ENCODE results near the gene IPO4. TPM values are rescaled to one million over a fixed set of nuclear protein-coding genes. Genes with fewer than 3 reads are reported as not detected.

Gene IPO4
- total RNA-seq, 4 donors from 2014 or later, result 25.1 to 40.0 (median 32.6) TPM

- TF ChIP-seq POLR2A (IDR thresholded peaks at IDR 0.05), result peak in 1 of 2 donors; percentile 89
- peak in 1 of 3 donors; percentile 88 for TF ChIP-seq CTCF (IDR thresholded peaks at IDR 0.05)
- WGBS, 2 donors, result 1% methylated on average over 29 to 52 of the region's 53 CpGs
- DNase-seq (ENCODE audit: low spot score in 2 of 2), result peak; percentile 98 to 99
- intact Hi-C loops (cut with DNase I; ENCODE audit: low total_unique reads), result no loop called here
- peak within 1 kb of the TSS; percentile 57 for H3K4me3 ChIP-seq (ENCODE audit: low read depth, poor library complexity, severe bottlenecking)
These were observed 24.6 kb upstream of the IPO4 start, which contains the start of gene CHMP4A for GRCh38 chr14:24212924-24213865. Gene CHMP4A (minus strand): TSS chr14:24213488. CDS start chr14:24213439, 49 bp downstream.

GRCh38 chr14:24211311-24211710 is 22.7 kb upstream of the IPO4 start:
- WGBS, 2 donors, result 85 to 93% methylated on average over 6 of the region's 6 CpGs
- TF ChIP-seq POLR2A (IDR thresholded peaks at IDR 0.05) (no peak), CTCF (IDR thresholded peaks at IDR 0.05) (no peak)

GRCh38 chr14:24207625-24208024 is 19.0 kb upstream of the IPO4 start:
- intact Hi-C loops (cut with DNase I; ENCODE audit: low total_unique reads), result no loop called here
- H3K4me3 ChIP-seq (ENCODE audit: low read depth, poor library complexity, severe bottlenecking), result no peak overlapping the region
- TF ChIP-seq POLR2A (IDR thresholded peaks at IDR 0.05) (no peak), CTCF (IDR thresholded peaks at IDR 0.05) (no peak)
- 98 to 100% methylated on average over 2 of the region's 2 CpGs for WGBS, 2 donors
- DNase-seq (ENCODE audit: low spot score in 2 of 2), result peak in 1 of 2 donors; percentile 9

More at GRCh38 chr14:24211311-24211710, 22.7 kb upstream of the IPO4 start:
- intact Hi-C loops (cut with DNase I; ENCODE audit: low total_unique reads), result no loop called here
- DNase-seq (ENCODE audit: low spot score in 2 of 2), result peak in 1 of 2 donors; percentile 37
- H3K4me3 ChIP-seq (ENCODE audit: low read depth, poor library complexity, severe bottlenecking), result no peak overlapping the region

- WGBS, 2 donors, result 95 to 98% methylated on average over 5 of the region's 5 CpGs
- no peak overlapping the region for H3K4me3 ChIP-seq (ENCODE audit: low read depth, poor library complexity, severe bottlenecking)
- TF ChIP-seq CTCF (IDR thresholded peaks at IDR 0.05) (no peak), POLR2A (IDR thresholded peaks at IDR 0.05) (no peak)
- DNase-seq (ENCODE audit: low spot score in 2 of 2), result peak in 1 of 2 donors; percentile 46
- intact Hi-C loops (cut with DNase I; ENCODE audit: low total_unique reads), result no loop called here
These were observed 18.5 kb upstream of the IPO4 start for GRCh38 chr14:24207104-24207551.

- intact Hi-C loops (cut with DNase I; ENCODE audit: low total_unique reads), result no loop called here
- WGBS, 2 donors, result 95 to 98% methylated on average over 11 of the region's 11 CpGs
- TF ChIP-seq POLR2A (IDR thresholded peaks at IDR 0.05) (no peak), CTCF (IDR thresholded peaks at IDR 0.05) (no peak)
- peak in 1 of 2 donors; percentile 78 for DNase-seq (ENCODE audit: low spot score in 2 of 2)
- H3K4me3 ChIP-seq (ENCODE audit: low read depth, poor library complexity, severe bottlenecking), result no peak overlapping the region
These were observed 17.9 kb upstream of the IPO4 start for GRCh38 chr14:24206260-24207103.
